Measurements from ENCODE around the gene PHF21A. TPM values are rescaled to one million over a fixed set of nuclear protein-coding genes. Genes with fewer than 3 reads are reported as not detected.

PHF21A gene
- total and polyA plus RNA-seq, 2 of the 13 experiments (the other 11 are each of a cell fraction or from before 2014, with no cell fraction given): 4.1 to 34.6 TPM

- peak; percentile 95 for TF ChIP-seq MTA1 (CRISPR knock-in tag; IDR thresholded peaks at IDR 0.05; ENCODE audit: borderline replicate concordance)
- peak; percentile 75 for TF ChIP-seq MAX (IDR thresholded peaks at IDR 0.05)
- TF ChIP-seq ZNF263 (CRISPR knock-in tag; IDR thresholded peaks at IDR 0.05): peak; percentile 41; the same call in 1 of the 2 replicates
- TF ChIP-seq, protein P1, sequence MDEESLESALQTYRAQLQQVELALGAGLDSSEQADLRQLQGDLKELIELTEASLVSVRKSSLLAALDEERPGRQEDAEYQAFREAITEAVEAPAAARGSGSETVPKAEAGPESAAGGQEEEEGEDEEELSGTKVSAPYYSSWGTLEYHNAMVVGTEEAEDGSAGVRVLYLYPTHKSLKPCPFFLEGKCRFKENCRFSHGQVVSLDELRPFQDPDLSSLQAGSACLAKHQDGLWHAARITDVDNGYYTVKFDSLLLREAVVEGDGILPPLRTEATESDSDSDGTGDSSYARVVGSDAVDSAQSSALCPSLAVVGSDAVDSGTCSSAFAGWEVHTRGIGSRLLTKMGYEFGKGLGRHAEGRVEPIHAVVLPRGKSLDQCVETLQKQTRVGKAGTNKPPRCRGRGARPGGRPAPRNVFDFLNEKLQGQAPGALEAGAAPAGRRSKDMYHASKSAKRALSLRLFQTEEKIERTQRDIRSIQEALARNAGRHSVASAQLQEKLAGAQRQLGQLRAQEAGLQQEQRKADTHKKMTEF (CRISPR knock-in tag; IDR thresholded peaks at IDR 0.05): peak; percentile 56; the same call in 1 of the 2 replicates
- TF ChIP-seq, protein P2, sequence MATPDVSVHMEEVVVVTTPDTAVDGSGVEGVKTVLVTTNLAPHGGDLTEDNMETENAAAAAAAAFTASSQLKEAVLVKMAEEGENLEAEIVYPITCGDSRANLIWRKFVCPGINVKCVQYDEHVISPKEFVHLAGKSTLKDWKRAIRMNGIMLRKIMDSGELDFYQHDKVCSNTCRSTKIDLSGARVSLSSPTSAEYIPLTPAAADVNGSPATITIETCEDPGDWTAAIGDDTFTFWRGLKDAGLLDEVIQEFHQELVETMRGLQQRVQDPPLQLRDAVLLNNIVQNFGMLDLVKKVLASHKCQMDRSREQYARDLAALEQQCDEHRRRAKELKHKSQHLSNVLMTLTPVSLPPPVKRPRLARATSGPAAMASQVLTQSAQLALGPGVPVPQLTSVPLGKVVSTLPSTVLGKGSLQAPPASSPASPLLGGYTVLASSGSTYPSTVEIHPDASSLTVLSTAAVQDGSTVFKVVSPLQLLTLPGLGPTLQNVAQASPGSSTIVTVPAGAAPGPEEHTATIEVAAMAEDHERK (CRISPR knock-in tag; IDR thresholded peaks at IDR 0.05; ENCODE audit: low read depth): no peak
- TF ChIP-seq ZNF230 (CRISPR knock-in tag; IDR thresholded peaks at IDR 0.05): peak; percentile 43; the same call in 1 of the 2 replicates
- peak; percentile 30; the same call in 1 of the 2 replicates for TF ChIP-seq HOXA5 (CRISPR knock-in tag; IDR thresholded peaks at IDR 0.05)
- TF ChIP-seq HES4 (CRISPR knock-in tag; IDR thresholded peaks at IDR 0.05; ENCODE audit: borderline replicate concordance): no peak
- peak; percentile 39; the same call in 1 of the 2 replicates for TF ChIP-seq KMT2B (CRISPR knock-in tag; IDR thresholded peaks at IDR 0.05)
- TF ChIP-seq ZNF337 (CRISPR knock-in tag; IDR thresholded peaks at IDR 0.05; ENCODE audit: borderline replicate concordance, low read depth): no peak
- TF ChIP-seq KLF11 (CRISPR knock-in tag; IDR thresholded peaks at IDR 0.05): 0 out of 2 replicates have a peak, but pooled peaks have one; percentile 13
- TF ChIP-seq ZNF782 (CRISPR knock-in tag; IDR thresholded peaks at IDR 0.05; ENCODE audit: borderline replicate concordance): peak; percentile 74; the same call in 1 of the 2 replicates
- TF ChIP-seq ZNF550 (CRISPR knock-in tag; IDR thresholded peaks at IDR 0.05; ENCODE audit: borderline replicate concordance): 0 out of 2 replicates have a peak, but pooled peaks have one; percentile 13
- TF ChIP-seq ARHGAP35 (CRISPR knock-in tag; IDR thresholded peaks at IDR 0.05; ENCODE audit: borderline replicate concordance): 0 out of 2 replicates have a peak, but pooled peaks have one; percentile 22
- no peak for TF ChIP-seq CCAR2 (optimal IDR thresholded peaks at IDR 0.05; ENCODE audit: low read depth, low read length)
- TF ChIP-seq NR3C1 (CRISPR knock-in tag; IDR thresholded peaks at IDR 0.05): no peak
- no peak; the same call in 1 of the 2 replicates for TF ChIP-seq E2F1 (CRISPR knock-in tag; IDR thresholded peaks at IDR 0.05)
- no peak for TF ChIP-seq RFXANK (CRISPR knock-in tag; IDR thresholded peaks at IDR 0.05)
- no peak for TF ChIP-seq SKI (IDR thresholded peaks at IDR 0.05; ENCODE audit: partially characterized antibody)
- TF ChIP-seq XBP1 (CRISPR knock-in tag; IDR thresholded peaks at IDR 0.05): no peak
- TF ChIP-seq SMAD1 (CRISPR knock-in tag; IDR thresholded peaks at IDR 0.05; ENCODE audit: borderline replicate concordance, low read depth): 0 out of 2 replicates have a peak, but pooled peaks have one; percentile 32
- no peak for TF ChIP-seq ZFYVE20 (CRISPR knock-in tag; IDR thresholded peaks at IDR 0.05; ENCODE audit: borderline replicate concordance, low read depth)
- no peak for TF ChIP-seq SMARCC2 (IDR thresholded peaks at IDR 0.05)
- TF ChIP-seq POLR2G (IDR thresholded peaks at IDR 0.05; ENCODE audit: low read depth, low read length): peak; percentile 60
- TF ChIP-seq PHF8 (CRISPR knock-in tag; IDR thresholded peaks at IDR 0.05): peak; percentile 84
- no peak for TF ChIP-seq SMAD3 (CRISPR knock-in tag; IDR thresholded peaks at IDR 0.05)
- no peak for TF ChIP-seq NR2F6 (IDR thresholded peaks at IDR 0.05)
- peak; percentile 50; the same call in 1 of the 2 replicates for TF ChIP-seq NR2F6 (CRISPR knock-in tag; IDR thresholded peaks at IDR 0.05)
Measured at GRCh38 chr11:45921561-45922424, 199.5 kb downstream of the PHF21A start (continued).
